GM23248 (cell line): ENCODE measurements around the gene POLN. TPM values are rescaled to one million over a fixed set of nuclear protein-coding genes. Genes with fewer than 3 reads are reported as not detected.

Experiments used
- DNase-seq: peaks from one replicate; pipeline ENCODE4 v3.0.0-alpha.2; 2015
- H2AFZ ChIP-seq: fragments of 200-600 bp; sonication (generic); 2 replicates; pipeline ENCODE4 v1.6.1; 2016; ENCODE audit warnings: antibody characterized with exemption
- H3F3A ChIP-seq: fragments of 200-600 bp; sonication (generic); 2 replicates; pipeline ENCODE4 v1.6.1; 2016; ENCODE audit warnings: mild to moderate bottlenecking, antibody characterized with exemption, mixed run types; ENCODE audit not compliant: insufficient read depth
- H3K27ac ChIP-seq: fragments of 200-600 bp; sonication (generic); 2 replicates; pipeline ENCODE4 v1.5.1; 2016; ENCODE audit warnings: mild to moderate bottlenecking
- H3K27me3 ChIP-seq: fragments of 200-600 bp; sonication (generic); replicated peaks from 2 replicates; pipeline ENCODE4 v1.6.1; 2016; ENCODE audit warnings: mild to moderate bottlenecking; ENCODE audit not compliant: insufficient read depth
- H3K36me3 ChIP-seq: fragments of 200-600 bp; sonication (generic); 2 replicates; pipeline ENCODE4 v1.6.1; 2016; ENCODE audit warnings: low read depth, mild to moderate bottlenecking
- H3K4me1 ChIP-seq: fragments of 200-600 bp; sonication (generic); 2 replicates; pipeline ENCODE4 v1.6.1; 2016; ENCODE audit warnings: mild to moderate bottlenecking; ENCODE audit not compliant: insufficient read depth
- H3K4me2 ChIP-seq: fragments of 200-600 bp; sonication (generic); one replicate; pipeline ENCODE4 v1.6.1; 2016; ENCODE audit warnings: mild to moderate bottlenecking; ENCODE audit not compliant: unreplicated experiment
- H3K4me3 ChIP-seq: fragments of 200-600 bp; sonication (generic); 2 replicates; pipeline ENCODE4 v1.5.1; 2016; ENCODE audit warnings: mild to moderate bottlenecking
- H3K79me2 ChIP-seq: fragments of 200-600 bp; sonication (generic); 2 replicates; pipeline ENCODE4 v1.6.1; 2016; ENCODE audit warnings: mild to moderate bottlenecking; ENCODE audit not compliant: insufficient read depth
- H3K9ac ChIP-seq: fragments of 200-600 bp; sonication (generic); 2 replicates; pipeline ENCODE4 v1.6.1; 2016; ENCODE audit warnings: mild to moderate bottlenecking
- H3K9me2 ChIP-seq: fragments of 200-600 bp; sonication (generic); 2 replicates; pipeline ENCODE4 v1.6.1; 2016; ENCODE audit warnings: mixed run types, mild to moderate bottlenecking, moderate library complexity; ENCODE audit not compliant: insufficient read depth
- H3K9me3 ChIP-seq: fragments of 200-600 bp; sonication (generic); one replicate; pipeline ENCODE4 v1.6.1; 2017; ENCODE audit warnings: low read depth
- H4K20me1 ChIP-seq: fragments of 200-600 bp; sonication (generic); 2 replicates; pipeline ENCODE4 v1.6.0; 2016; ENCODE audit not compliant: insufficient read depth
- EZH2 ChIP-seq: fragments of 200-600 bp; sonication (generic); IDR thresholded peaks from 2 replicates; pipeline ENCODE4 v1.6.1; 2018; ENCODE audit warnings: antibody characterized with exemption, mild to moderate bottlenecking; ENCODE audit not compliant: insufficient read depth, poor library complexity, severe bottlenecking
- EZH2phosphoT487 ChIP-seq: fragments of 200-600 bp; sonication (generic); IDR thresholded peaks from 2 replicates; pipeline ENCODE4 v1.6.1; 2018; ENCODE audit warnings: antibody characterized with exemption, moderate library complexity, mild to moderate bottlenecking, low read depth; ENCODE audit not compliant: insufficient read depth
- WGBS, 2 experiments: methylation state at CpG; one replicate each; pipeline ENCODE4 v1.1.6; 2015 to 2017; ENCODE audit warnings: low lambda C conversion rate in 2 of 2, low coverage in 1 of 2; ENCODE audit errors: missing lambda C conversion rate in 2 of 2; 5-methylcytosine and 5-hydroxymethylcytosine counted together
- in situ Hi-C: fragments of 300-500 bp; cut with MboI; formaldehyde crosslinking; loops from 2 replicates; pipeline ENCODE4 v1.15.0; 2020
- polyA plus RNA-seq: library from polyadenylated mRNA; unstranded; fragments of >200 nt; fragmentation: Nextera tagmentation; extraction: Ambion mirVana; gene quantifications from 2 replicates; pipeline ENCODE4 v1.2.1, GENCODE V29; 2016
- total RNA-seq: library from RNA; depleted of rRNA; stranded (reverse); fragments of >200 nt; shearing (Covaris generic); gene quantifications from 2 replicates; pipeline ENCODE4 v1.2.3, GENCODE V29; 2014

POLN gene
- total and polyA plus RNA-seq, 2 experiments from 2014 or later, result 1.6 to 3.9 TPM

DNA sequence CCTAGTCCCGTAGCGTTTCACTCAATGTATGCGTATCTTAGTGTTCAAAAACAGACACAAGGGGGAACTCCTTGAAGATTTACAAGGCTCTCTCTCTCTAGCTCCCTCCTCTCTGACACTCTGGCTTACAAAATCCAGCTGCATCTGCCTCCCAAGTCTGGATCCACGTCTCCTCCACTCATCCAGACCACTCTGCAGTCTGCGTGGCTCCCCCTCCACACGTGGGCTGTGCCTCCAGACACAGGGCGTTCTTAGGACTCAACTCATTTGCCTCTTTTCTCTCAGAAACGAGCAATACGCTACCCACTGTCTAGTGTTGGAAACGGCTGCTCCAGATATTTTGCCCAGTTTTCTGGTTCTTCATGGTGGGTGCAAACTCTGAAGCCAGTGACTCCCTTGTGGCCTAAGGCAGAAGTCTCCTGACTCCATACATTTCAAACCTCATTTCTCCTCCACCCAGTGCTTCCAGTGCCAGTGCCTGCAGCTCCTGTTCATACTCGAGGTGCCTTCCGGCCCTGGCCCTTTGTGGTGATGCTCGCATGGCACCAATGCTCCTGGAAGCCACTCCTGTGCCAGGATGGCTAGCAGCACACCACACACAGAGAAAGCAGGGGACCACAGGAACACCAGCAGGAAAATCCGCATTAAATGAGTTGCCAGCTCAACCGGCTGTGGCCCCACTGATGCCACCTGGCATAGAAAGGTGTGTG is 158.7 kb downstream of the POLN start:
- H3K4me1 ChIP-seq, result no peaks in the 10 kb centered on the region
- no peak for DNase-seq
- H3K79me2 ChIP-seq, result no peaks in the 10 kb centered on the region
- H3K9me2 ChIP-seq, result no peaks in the 10 kb centered on the region
- H3F3A ChIP-seq, result no peaks in the 10 kb centered on the region
- no peaks in the 10 kb centered on the region for H3K36me3 ChIP-seq
- no peak overlapping the region for H2AFZ ChIP-seq
- H4K20me1 ChIP-seq, result no peaks in the 10 kb centered on the region
- H3K4me3 ChIP-seq, result no peak overlapping the region
- 83 to 84% methylated on average over 15 of the region's 15 CpGs for WGBS, 2 experiments
- H3K4me2 ChIP-seq, result no peak overlapping the region
- H3K9ac ChIP-seq, result no peak overlapping the region
- H3K27ac ChIP-seq, result no peak overlapping the region
- H3K9me3 ChIP-seq, result no peaks in the 10 kb centered on the region
- TF ChIP-seq EZH2phosphoT487, result no peak
- no peak for TF ChIP-seq EZH2
- in situ Hi-C loops, result no loop called here
- H3K27me3 ChIP-seq, result no peaks in the 10 kb centered on the region

DNA sequence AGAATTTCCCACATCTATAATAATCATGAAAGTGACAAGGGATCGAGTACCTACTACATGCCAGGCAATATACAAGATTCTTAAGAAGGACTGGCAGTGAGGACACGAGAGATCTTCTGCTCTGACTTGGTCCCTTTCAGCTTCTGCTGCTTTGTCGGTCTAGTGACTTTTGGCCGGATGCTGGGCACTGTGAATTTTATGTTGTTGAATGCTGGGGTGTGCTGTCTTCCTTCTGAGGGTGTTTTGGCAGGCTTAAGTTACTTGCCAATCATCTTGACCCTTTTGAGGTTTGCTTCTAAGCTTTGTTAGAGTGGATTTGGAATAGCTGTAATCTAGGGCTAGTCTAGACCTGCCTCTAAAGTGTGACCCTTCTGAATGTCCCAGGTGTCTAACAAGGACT is 159.3 kb downstream of the POLN start:
- H3K4me2 ChIP-seq, result no peak overlapping the region
- H3K36me3 ChIP-seq, result no peaks in the 10 kb centered on the region
- no peaks in the 10 kb centered on the region for H3F3A ChIP-seq
- no peak overlapping the region for H2AFZ ChIP-seq
- H3K9ac ChIP-seq, result no peak overlapping the region
- 79 to 85% methylated on average over 4 of the region's 4 CpGs for WGBS, 2 experiments
- no peaks in the 10 kb centered on the region for H3K9me2 ChIP-seq
- H3K27ac ChIP-seq, result no peak overlapping the region
- no peaks in the 10 kb centered on the region for H3K4me1 ChIP-seq
- H3K27me3 ChIP-seq, result no peaks in the 10 kb centered on the region
- DNase-seq, result no peak
- H4K20me1 ChIP-seq, result no peaks in the 10 kb centered on the region
- H3K4me3 ChIP-seq, result no peak overlapping the region
- no peaks in the 10 kb centered on the region for H3K79me2 ChIP-seq
- H3K9me3 ChIP-seq, result no peaks in the 10 kb centered on the region
- in situ Hi-C loops, result no loop called here
- TF ChIP-seq EZH2phosphoT487, result no peak
- TF ChIP-seq EZH2, result no peak

DNA sequence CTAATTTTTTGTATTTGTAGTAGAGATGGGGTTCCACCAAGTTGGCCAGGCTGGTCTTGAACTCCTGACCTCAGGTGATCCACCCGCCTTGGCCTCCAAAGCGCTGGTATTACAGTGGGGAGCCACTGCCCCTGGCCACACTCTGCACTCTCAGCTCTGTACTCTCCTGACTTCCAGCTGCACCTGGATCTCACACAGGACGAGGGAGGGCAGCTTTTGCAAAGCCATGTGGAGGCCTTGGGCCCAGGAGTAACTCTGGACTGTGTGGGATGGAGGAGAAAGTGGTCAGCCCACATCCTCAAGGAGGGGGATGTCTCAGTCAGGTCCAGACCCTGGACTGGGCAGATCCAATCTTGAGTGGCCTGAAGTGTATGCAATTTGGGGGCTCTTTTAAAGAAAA is 159.8 kb downstream of the POLN start:
- H3K4me3 ChIP-seq, result no peak overlapping the region
- no peak for DNase-seq
- H3F3A ChIP-seq, result no peaks in the 10 kb centered on the region
- no peak overlapping the region for H3K27ac ChIP-seq
- no peak overlapping the region for H3K4me2 ChIP-seq
- WGBS, 2 experiments, result 85% methylated on average over 3 of the region's 3 CpGs
- H4K20me1 ChIP-seq, result no peaks in the 10 kb centered on the region
- no peaks in the 10 kb centered on the region for H3K36me3 ChIP-seq
- H3K27me3 ChIP-seq, result no peaks in the 10 kb centered on the region
- H3K9me2 ChIP-seq, result no peaks in the 10 kb centered on the region
- no peak overlapping the region for H2AFZ ChIP-seq
- in situ Hi-C loops, result no loop called here
- H3K9ac ChIP-seq, result no peak overlapping the region
- no peaks in the 10 kb centered on the region for H3K9me3 ChIP-seq
- no peaks in the 10 kb centered on the region for H3K79me2 ChIP-seq
- no peak for TF ChIP-seq EZH2
- TF ChIP-seq EZH2phosphoT487, result no peak
- H3K4me1 ChIP-seq, result no peaks in the 10 kb centered on the region

DNA sequence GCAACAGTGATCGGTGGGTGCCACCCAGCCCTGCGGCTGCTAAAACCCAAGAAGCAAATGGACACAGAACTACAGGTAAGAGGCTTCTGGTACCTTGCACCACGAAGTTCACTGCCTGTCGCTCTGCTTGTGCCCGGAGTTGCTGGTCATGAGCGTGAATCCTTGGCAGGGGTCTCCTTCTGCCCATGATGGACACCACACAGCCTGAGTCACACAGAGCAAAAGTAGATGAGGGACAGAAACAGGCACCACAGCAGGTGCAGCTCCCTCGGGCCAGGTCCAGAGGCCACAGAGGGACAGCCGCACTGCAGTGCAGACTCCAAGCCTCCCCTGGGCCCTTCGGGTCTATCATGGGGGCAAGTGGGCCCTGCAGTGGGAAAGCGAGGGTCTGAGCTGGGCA is 160.4 kb downstream of the POLN start:
- no peak overlapping the region for H2AFZ ChIP-seq
- H3K27ac ChIP-seq, result no peak overlapping the region
- no peaks in the 10 kb centered on the region for H3K27me3 ChIP-seq
- WGBS, 2 experiments, result 88 to 94% methylated on average over 10 of the region's 10 CpGs
- no peak overlapping the region for H3K4me2 ChIP-seq
- no peak for TF ChIP-seq EZH2phosphoT487
- TF ChIP-seq EZH2, result no peak
- H3F3A ChIP-seq, result no peaks in the 10 kb centered on the region
- no peak for DNase-seq
- no peaks in the 10 kb centered on the region for H3K36me3 ChIP-seq
- no peaks in the 10 kb centered on the region for H3K4me1 ChIP-seq
- no peaks in the 10 kb centered on the region for H3K9me2 ChIP-seq
- in situ Hi-C loops, result no loop called here
- no peak overlapping the region for H3K4me3 ChIP-seq
- H3K9me3 ChIP-seq, result no peaks in the 10 kb centered on the region
- no peaks in the 10 kb centered on the region for H4K20me1 ChIP-seq
- no peak overlapping the region for H3K9ac ChIP-seq
- no peaks in the 10 kb centered on the region for H3K79me2 ChIP-seq
